Muscle of leg (tissue), 11 donors: ENCODE results near the gene NUDT22. TPM values are rescaled to one million over a fixed set of nuclear protein-coding genes. Genes with fewer than 3 reads are reported as not detected.
"Not testable (repeated sequence)": the region's sequence is repeated elsewhere in the genome, so short reads cannot be mapped to it uniquely, and the experiment has no call there.

ENCODE experiments used
- DNase-seq: peaks from one replicate; pipeline ENCODE4 v3.0.0; 2013
- H3K27ac ChIP-seq: one replicate; pipeline ENCODE4 v1.5.1; 2013; ENCODE audit warnings: mild to moderate bottlenecking, low read length, control low read depth
- H3K27me3 ChIP-seq: one replicate; pipeline ENCODE4 v1.6.1; 2013; ENCODE audit warnings: low read length; ENCODE audit not compliant: control insufficient read depth, insufficient read depth
- H3K36me3 ChIP-seq: one replicate; pipeline ENCODE4 v1.6.1; 2013; ENCODE audit warnings: low read length; ENCODE audit not compliant: control insufficient read depth, insufficient read depth
- H3K4me1 ChIP-seq: one replicate; pipeline ENCODE4 v1.6.1; 2013; ENCODE audit warnings: low read length; ENCODE audit not compliant: control insufficient read depth, insufficient read depth
- H3K4me3 ChIP-seq: one replicate; pipeline ENCODE4 v1.5.1; 2013; ENCODE audit warnings: low read length, control low read depth
- H3K9me3 ChIP-seq: replicated peaks from 2 replicates; pipeline ENCODE4 v1.6.1; 2013; ENCODE audit warnings: low read depth, low read length; ENCODE audit not compliant: control insufficient read depth
- WGBS: methylation state at CpG from one replicate; pipeline ENCODE4 v1.1.5; 2013; ENCODE audit warnings: missing lambda C conversion rate; ENCODE audit not compliant: insufficient coverage; 5-methylcytosine and 5-hydroxymethylcytosine counted together
- polyA plus RNA-seq, 8 donors: library from polyadenylated mRNA; unstranded; fragments of 120-200 nt; gene quantifications; one replicate each; pipeline versions ENCODE4 v1.2.1 to v1.2.3, GENCODE V29; 2013; ENCODE audit warnings: inconsistent platforms in 1 of 8, low replicate concordance in 1 of 8; ENCODE audit not compliant: insufficient read length in 8 of 8, insufficient read depth in 1 of 8
- total RNA-seq: library from RNA; stranded (reverse); fragments of 120-200 nt; gene quantifications from one replicate; pipeline ENCODE4 v1.2.4, GENCODE V29; 2013

NUDT22 gene
- total and polyA plus RNA-seq, 9 donors = 16.2 to 27.6 (median 21.7) TPM

GRCh38 chr11:64241491-64242374, 15.7 kb downstream of the NUDT22 start:
- peak; percentile 80 for DNase-seq
- H3K4me3 ChIP-seq = peak overlapping the region; percentile 86
- peak overlapping the region; percentile 100 for H3K27ac ChIP-seq
- WGBS = under 1% methylated on average over 53 of the region's 63 CpGs
- no peaks in the 10 kb centered on the region for H3K9me3 ChIP-seq
- peaks cover 47% of the 10 kb centered on the region for H3K36me3 ChIP-seq
- H3K4me1 ChIP-seq = peaks cover 65% of the 10 kb centered on the region
- no peaks in the 10 kb centered on the region for H3K27me3 ChIP-seq

- no peaks in the 10 kb centered on the region for H3K9me3 ChIP-seq
- no peak overlapping the region for H3K4me3 ChIP-seq
These were observed 17.3 kb downstream of the NUDT22 start for GRCh38 chr11:64243236-64243854.

GRCh38 chr11:64244107-64244506, 18.0 kb downstream of the NUDT22 start:
- WGBS = 58% methylated on average over 2 of the region's 5 CpGs
- Histone ChIP-seq H3K9me3 (no peaks in the 10 kb centered on the region), H3K27ac (no peak overlapping the region), H3K36me3 (peaks cover 28% of the 10 kb centered on the region), H3K27me3 (no peaks in the 10 kb centered on the region), H3K4me1 (peaks cover 67% of the 10 kb centered on the region), H3K4me3 (no peak overlapping the region)
- DNase-seq = no peak

More at GRCh38 chr11:64243236-64243854, 17.3 kb downstream of the NUDT22 start:
- Histone ChIP-seq H3K27ac (no peak overlapping the region), H3K4me1 (peaks cover 70% of the 10 kb centered on the region), H3K36me3 (peaks cover 35% of the 10 kb centered on the region), H3K27me3 (no peaks in the 10 kb centered on the region)
- 89% methylated on average over 4 of the region's 8 CpGs for WGBS
- DNase-seq = no peak

- DNase-seq = no peak
- 43% methylated on average over 1 of the region's 6 CpGs for WGBS
- Histone ChIP-seq H3K4me1 (peaks cover 67% of the 10 kb centered on the region), H3K36me3 (peaks cover 24% of the 10 kb centered on the region), H3K27ac (peak overlapping the region; percentile 94), H3K4me3 (peak overlapping the region; percentile 78), H3K27me3 (no peaks in the 10 kb centered on the region), H3K9me3 (no peaks in the 10 kb centered on the region)
These were observed 18.9 kb downstream of the NUDT22 start for GRCh38 chr11:64244966-64245365.

GRCh38 chr11:64245401-64245796, 19.3 kb downstream of the NUDT22 start:
- Histone ChIP-seq H3K36me3 (peaks cover 24% of the 10 kb centered on the region), H3K27ac (peak overlapping the region; percentile 94), H3K27me3 (no peaks in the 10 kb centered on the region), H3K4me3 (peak overlapping the region; percentile 78), H3K9me3 (no peaks in the 10 kb centered on the region), H3K4me1 (peaks cover 67% of the 10 kb centered on the region)
- DNase-seq = peak; percentile 87
- no CpG with 5 or more reads among the region's 6 CpGs for WGBS

GRCh38 chr11:64245797-64246620, 19.9 kb downstream of the NUDT22 start:
- H3K36me3 ChIP-seq = peaks cover 24% of the 10 kb centered on the region
- H3K27me3 ChIP-seq = no peaks in the 10 kb centered on the region
- peak overlapping the region; percentile 94 for H3K27ac ChIP-seq
- no peaks in the 10 kb centered on the region for H3K9me3 ChIP-seq
- H3K4me1 ChIP-seq = peaks cover 70% of the 10 kb centered on the region
- under 1% methylated on average over 40 of the region's 46 CpGs for WGBS
- no peak for DNase-seq
- peak overlapping the region; percentile 78 for H3K4me3 ChIP-seq

GRCh38 chr11:64246621-64246870, 20.5 kb downstream of the NUDT22 start:
- peaks cover 24% of the 10 kb centered on the region for H3K36me3 ChIP-seq
- 0% methylated on average over 43 of the region's 43 CpGs for WGBS
- H3K4me3 ChIP-seq = peak overlapping the region; percentile 78
- H3K4me1 ChIP-seq = peaks cover 72% of the 10 kb centered on the region
- DNase-seq, H3K27me3 ChIP-seq, H3K9me3 ChIP-seq: not testable (repeated sequence)
- H3K27ac ChIP-seq = peak overlapping the region; percentile 94

- Histone ChIP-seq H3K27me3 (no peaks in the 10 kb centered on the region), H3K4me3 (peak within 1 kb of the TSS; percentile 78), H3K4me1 (peaks cover 75% of the 10 kb centered on the region), H3K36me3 (peaks cover 24% of the 10 kb centered on the region), H3K9me3 (no peaks in the 10 kb centered on the region), H3K27ac (peak within 1 kb of the TSS; percentile 98)
- WGBS = 2% methylated on average over 54 of the region's 74 CpGs
- DNase-seq = peak; percentile 95
These were observed 21.0 kb downstream of the NUDT22 start, which contains the start of gene PPP1R14B for GRCh38 chr11:64246871-64247728. Gene PPP1R14B (minus strand): TSS chr11:64246943. CDS start chr11:64246673, 270 bp downstream.

GRCh38 chr11:64247729-64248531, 21.9 kb downstream of the NUDT22 start:
- Histone ChIP-seq H3K27me3 (no peaks in the 10 kb centered on the region), H3K4me1 (peaks cover 74% of the 10 kb centered on the region), H3K27ac (peak overlapping the region; percentile 65), H3K4me3 (peak overlapping the region; percentile 63), H3K36me3 (peaks cover 20% of the 10 kb centered on the region), H3K9me3 (no peaks in the 10 kb centered on the region)
- WGBS = 12% methylated on average over 20 of the region's 31 CpGs
- DNase-seq = no peak
